HG03469 (cell line): ENCODE data around the gene PODXL.
"Not testable (repeated sequence)": the region's sequence is repeated elsewhere in the genome, so short reads cannot be mapped to it uniquely, and the experiment has no call there.

Experiments used
- ATAC-seq: cut with Tn5 transposase; IDR thresholded peaks from one replicate; pipeline ENCODE4 v1.9.1; 2021; ENCODE audit warnings: mild to moderate bottlenecking, moderate library complexity, moderate number of reproducible peaks; ENCODE audit not compliant: unreplicated experiment

The PODXL gene

GRCh38 chr7:131538813-131539179 lies 17.6 kb downstream of the PODXL start:
- ATAC-seq = no peak

- ATAC-seq = no peak
Measured at GRCh38 chr7:131538071-131538812, 18.2 kb downstream of the PODXL start.

DNA sequence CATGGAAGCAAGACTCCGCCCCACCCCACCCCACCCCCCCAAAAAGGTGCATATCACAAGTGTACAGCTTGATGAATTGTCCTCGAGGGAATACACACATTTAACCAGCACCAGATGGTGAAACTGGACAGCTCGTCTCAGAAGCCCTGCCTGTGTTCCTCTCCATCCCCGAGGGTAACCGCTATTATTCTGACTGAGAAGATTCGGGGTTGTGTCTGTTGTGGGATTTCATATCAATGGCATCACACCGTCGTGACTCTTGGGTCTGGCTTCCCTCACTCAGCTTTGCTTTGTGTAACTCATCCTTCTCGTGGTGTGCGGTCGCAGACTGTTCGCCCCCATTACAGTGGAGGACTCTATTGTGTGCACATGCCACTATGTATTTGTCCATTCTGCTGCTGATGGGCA lies 18.9 kb downstream of the PODXL start:
- no peak for ATAC-seq

DNA sequence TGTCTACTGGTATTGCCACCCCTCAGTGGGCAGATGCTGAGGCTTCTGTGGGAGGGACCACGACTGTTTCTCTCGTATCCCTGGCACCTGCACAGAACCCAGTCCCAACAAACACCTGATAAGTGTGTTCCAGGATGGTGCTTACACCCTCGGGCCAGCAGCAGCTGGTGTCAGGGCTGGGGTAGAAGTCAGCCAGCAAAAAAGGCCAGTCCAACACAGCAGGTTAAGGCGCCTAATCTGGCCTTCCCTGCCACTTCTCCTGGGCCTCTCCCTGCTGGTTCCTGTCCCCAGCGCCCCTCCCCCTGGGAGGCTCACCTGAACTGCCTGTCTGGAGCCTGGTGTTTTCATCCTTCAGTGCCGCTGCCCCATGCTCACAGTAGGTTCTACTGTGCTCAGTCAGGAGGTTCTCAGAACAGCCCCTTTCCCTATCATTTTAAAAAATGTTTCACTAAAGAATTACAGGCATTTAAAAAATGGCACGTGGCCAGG lies 20.0 kb downstream of the PODXL start:
- no peak for ATAC-seq

DNA sequence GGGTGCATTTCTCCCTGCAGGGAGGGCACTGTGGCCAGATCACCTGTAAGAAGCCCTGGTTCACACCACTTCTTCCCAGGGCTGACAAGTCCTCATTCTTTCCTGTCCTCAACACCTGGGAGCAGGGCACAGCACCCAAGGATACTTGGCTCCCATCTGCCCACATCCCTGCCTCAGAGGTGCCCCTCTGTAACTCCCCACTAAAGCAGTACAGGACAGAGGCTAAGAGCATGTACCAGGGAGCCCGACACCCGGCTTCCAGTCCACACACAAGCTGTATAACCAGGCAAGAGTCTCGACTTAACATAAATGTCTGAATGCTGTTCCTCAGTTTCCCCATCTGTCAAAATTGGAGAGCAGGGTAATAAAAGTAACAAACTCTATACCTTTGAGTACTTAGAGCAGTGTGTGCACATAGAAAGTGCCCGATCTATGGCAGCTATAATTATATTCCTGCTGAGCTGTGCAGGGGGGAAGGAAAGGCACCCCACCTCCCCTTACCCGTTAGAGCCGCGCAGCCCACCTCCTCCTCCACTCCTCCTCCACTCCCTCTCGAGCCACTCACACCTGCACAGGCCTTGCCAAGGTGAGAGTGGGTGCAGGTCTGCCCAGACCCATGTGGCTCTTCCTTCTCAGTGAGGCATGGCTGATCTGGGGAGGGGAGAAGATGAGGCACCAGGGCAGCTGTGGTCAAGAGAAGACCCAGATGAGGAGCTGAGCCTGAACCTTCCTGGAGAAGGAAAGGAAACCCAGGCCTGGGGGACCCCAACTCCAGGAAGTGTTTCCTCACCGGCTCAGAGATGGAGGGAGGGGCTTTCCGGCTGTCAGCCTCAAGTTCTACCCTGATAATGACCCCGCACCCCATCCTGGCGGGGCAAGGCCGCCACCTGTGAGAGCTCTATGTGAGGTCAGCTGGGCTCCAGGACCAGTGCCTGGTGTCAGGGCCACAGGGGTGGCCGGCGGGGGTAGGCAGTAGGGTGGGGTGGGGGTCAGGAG lies 22.6 kb downstream of the PODXL start:
- no peak for ATAC-seq

GRCh38 chr7:131533151-131533559 lies 23.3 kb downstream of the PODXL start:
- ATAC-seq = no peak

DNA sequence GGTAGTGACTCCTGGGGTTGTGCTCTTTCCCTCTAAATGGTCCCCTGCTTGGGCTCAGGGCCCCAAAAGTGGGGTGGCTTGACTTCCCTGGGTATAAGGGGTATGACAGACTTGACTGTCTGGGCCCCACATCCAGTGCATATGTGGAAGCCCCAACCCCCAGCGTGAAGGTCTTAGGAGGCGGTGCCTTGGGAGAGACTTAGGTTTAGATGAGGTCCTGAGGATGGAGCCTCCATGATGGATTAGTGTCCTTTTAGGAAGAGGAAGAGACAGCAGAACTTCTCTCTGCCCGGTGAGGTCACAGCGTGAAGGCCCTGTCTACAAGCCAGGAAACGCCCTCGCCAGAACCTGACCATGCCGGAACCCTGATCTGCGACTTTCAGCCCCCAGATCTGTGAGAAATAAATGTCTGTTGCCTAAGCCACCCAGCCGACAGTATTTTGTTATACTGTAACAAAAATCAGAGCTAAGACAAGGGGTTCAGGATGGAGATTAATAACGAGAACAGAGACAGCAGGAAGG lies 23.8 kb downstream of the PODXL start:
- ATAC-seq = no peak

DNA sequence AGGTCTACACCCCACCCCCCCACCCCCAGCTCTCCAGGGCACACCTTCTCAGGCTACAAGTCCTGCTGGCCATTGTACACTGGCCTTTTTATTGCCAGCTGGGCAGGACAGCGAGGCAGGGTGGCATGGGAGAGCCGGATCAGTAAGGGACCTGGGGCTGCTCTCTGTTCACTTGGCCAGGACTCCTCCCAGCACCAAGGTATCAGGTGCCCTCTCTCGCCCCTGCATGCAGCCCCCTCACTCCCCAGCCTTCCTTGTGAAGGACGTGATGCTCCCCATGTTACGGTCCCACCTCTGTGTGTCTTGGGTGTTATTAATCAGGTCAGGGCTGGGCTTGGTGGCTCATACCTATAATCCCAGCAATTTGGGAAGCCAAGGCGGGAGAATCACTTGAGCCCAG lies 26.3 kb downstream of the PODXL start:
- ATAC-seq = no peak

GRCh38 chr7:131529617-131530016 lies 26.8 kb downstream of the PODXL start:
- ATAC-seq = no peak

- no peak for ATAC-seq
Measured at GRCh38 chr7:131529179-131529578, 27.2 kb downstream of the PODXL start.

DNA sequence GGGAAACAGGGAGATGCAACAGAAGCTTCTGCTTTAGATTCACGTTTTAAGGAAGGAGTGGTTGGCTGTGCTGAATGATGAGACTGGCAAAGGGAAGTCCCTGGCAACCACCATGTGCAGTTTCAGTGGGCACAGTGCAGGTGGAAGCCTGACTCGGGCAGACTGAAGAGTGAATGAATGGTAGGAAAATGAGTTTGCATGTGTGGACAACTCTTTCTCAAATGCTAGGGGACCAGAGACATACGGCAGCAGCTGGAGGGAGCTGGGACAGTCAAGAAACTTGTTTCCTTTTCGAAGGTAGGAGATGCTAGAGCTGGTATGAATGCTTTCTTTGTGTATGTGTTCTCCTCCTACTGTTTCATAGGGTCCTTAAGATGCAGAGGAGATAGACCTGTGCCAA lies 29.0 kb downstream of the PODXL start:
- no peak for ATAC-seq

- no peak for ATAC-seq
Measured at GRCh38 chr7:131525820-131526219, 30.6 kb downstream of the PODXL start.

DNA sequence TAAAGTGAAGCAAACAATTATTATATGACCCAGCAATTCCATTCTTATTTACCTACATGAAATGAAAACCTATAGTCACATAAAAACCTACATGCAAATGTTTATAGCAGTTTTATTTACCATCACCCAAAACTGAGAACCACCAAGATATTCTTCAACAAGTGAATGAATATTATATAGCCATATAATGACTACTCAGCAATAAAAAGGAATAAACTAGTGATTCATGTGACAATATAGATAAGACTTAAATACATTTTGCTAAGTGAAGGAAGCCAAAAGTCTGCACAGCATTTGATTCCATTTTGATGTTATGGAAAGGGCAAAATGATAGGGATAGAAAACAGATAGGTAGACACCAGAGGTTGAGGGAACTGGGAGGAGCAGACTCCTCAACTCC lies 31.7 kb downstream of the PODXL start:
- no peak for ATAC-seq

- no peak for ATAC-seq
Measured at GRCh38 chr7:131524115-131524514, 32.3 kb downstream of the PODXL start.

DNA sequence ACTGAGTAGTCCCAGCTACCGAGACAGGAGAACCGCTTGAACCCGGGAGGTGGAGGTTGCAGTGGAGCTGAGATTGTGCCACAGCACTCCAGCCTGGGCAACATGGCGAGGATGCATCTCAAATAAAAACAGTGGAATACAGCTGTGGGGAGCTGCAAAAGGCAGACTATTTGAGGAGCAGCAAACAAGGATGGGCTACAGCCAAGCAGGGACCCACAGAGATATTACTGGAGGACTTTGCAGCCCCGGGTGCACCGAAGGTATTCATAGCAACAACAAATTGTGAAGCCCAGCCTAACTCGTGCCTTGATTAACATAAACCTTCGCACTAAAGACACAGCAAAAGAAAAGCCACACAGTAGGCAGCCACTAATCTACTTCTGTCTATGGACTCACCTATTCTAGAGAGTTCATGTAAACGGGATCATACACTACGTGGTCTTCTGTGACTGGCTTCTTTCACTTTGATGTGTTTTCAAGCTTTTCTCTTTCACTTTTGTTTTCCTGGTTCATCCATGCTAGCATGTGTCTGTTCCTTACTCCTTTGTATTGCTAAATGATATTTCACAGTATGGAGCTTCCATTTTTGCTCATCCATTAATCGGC lies 34.0 kb downstream of the PODXL start:
- no peak for ATAC-seq

- no peak for ATAC-seq
Measured at GRCh38 chr7:131521651-131522163, 34.7 kb downstream of the PODXL start.

- ATAC-seq = no peak
Measured at GRCh38 chr7:131518626-131519025, 37.8 kb downstream of the PODXL start.

GRCh38 chr7:131517218-131517923 lies 39.1 kb downstream of the PODXL start:
- no peak for ATAC-seq

DNA sequence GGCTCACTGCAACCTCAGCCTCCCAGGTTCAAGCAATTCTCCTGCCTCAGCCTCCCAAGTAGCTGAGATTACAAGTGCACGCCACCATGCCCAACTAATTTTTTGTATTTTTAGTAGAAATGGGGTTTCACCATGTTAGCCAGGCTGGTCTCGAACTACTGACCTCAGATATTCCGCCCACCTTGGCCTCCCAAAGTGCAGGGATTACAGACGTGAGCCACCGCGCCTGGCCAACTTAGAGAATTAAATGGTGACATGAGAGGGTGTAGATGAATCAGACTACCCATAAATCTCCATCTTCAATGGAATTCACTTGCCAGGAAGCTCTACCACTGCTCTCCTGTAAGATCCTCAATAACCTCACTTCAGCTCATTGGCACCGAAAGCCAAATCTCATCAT lies 41.0 kb downstream of the PODXL start:
- not testable (repeated sequence) for ATAC-seq
